Mucosa of stomach (tissue), 1 donor: Measurements from ENCODE around the gene CLDN18.

Source experiments
- H3K27me3 ChIP-seq: one replicate; pipeline ENCODE4 v1.7.0; 2013; ENCODE audit warnings: mild to moderate bottlenecking, low read length; ENCODE audit not compliant: control insufficient read depth, insufficient read depth
- H3K36me3 ChIP-seq: one replicate; pipeline ENCODE4 v1.7.0; 2013; ENCODE audit warnings: low read length; ENCODE audit not compliant: control insufficient read depth, insufficient read depth
- H3K4me1 ChIP-seq: one replicate; pipeline ENCODE4 v1.7.0; 2013; ENCODE audit warnings: mild to moderate bottlenecking, low read length; ENCODE audit not compliant: control insufficient read depth, insufficient read depth
- H3K4me3 ChIP-seq: one replicate; pipeline ENCODE4 v1.7.0; 2013; ENCODE audit warnings: low read length
- H3K9ac ChIP-seq: one replicate; pipeline ENCODE4 v1.7.0; 2013; ENCODE audit warnings: mild to moderate bottlenecking, low read length, moderate library complexity
- H3K9me3 ChIP-seq: one replicate; pipeline ENCODE4 v1.7.0; 2013; ENCODE audit warnings: mild to moderate bottlenecking, low read length, moderate library complexity; ENCODE audit not compliant: control insufficient read depth
- donor health status: Pancreatic carcinoma.

Gene CLDN18

DNA sequence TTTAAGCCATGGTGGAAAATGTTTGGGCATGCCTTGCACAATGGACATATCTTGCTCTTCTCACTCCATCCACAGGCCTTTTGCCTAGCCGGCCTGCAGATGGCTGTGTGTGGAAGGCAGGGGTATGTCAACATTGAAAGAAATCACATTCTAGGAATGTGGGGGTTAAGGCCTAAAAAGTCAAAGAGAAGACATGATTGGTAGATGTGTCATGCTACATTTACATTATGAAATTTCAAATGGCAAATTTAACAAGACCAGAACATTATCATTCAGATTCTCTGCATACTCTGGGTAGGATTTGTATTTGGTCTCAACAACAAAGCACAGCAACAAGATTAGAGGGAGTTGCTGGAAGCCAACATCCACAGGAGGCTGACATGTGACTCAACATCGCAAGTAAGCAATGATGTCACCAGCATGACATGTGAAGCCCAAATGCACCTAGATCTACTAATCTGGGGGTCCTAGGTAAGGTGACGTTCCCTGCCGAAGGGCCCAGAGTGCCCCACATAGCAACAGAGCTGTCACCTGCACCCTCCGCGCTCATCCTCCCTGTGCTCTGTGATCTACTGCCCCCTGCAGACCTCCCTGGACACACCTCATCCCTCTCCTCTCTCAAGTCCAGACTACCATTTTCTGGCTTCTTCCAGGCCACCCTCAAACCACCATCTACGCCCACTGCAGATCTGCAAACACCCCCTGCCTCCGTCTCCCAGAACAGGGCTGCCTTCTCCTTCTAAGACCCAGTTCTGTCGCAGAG lies 39.4 kb downstream of the CLDN18 start:
- no peaks in the 10 kb centered on the region for H3K4me1 ChIP-seq
- no peak overlapping the region for H3K4me3 ChIP-seq
- no peaks in the 10 kb centered on the region for H3K9me3 ChIP-seq
- peaks cover 4% of the 10 kb centered on the region for H3K36me3 ChIP-seq
- no peak overlapping the region for H3K9ac ChIP-seq
- H3K27me3 ChIP-seq: no peaks in the 10 kb centered on the region

- no peaks in the 10 kb centered on the region for H3K9me3 ChIP-seq
Measured at GRCh38 chr3:138051947-138052802, 42.2 kb downstream of the CLDN18 start.

DNA sequence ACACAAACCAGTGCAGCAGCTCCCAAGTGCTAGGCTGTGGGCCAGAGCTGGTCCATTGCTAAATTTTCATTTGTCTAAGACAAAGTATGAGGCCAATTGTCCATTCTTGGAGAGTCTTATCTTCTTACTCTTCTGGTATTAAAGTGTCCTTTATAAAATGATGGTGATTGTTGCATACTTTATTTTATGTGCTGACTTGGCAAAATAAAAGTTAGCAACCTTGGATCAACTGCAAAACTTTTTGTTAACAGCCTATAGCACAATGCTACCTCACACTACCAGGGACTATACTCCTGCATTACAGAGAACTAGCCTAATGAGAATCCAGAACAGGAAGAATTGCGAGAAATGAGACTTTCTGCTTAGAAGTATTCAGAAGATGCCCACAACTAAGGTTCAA lies 44.1 kb downstream of the CLDN18 start:
- H3K9me3 ChIP-seq: no peaks in the 10 kb centered on the region
- H3K36me3 ChIP-seq: no peaks in the 10 kb centered on the region
- no peak overlapping the region for H3K4me3 ChIP-seq
- no peaks in the 10 kb centered on the region for H3K27me3 ChIP-seq
- no peak overlapping the region for H3K9ac ChIP-seq
- no peaks in the 10 kb centered on the region for H3K4me1 ChIP-seq

More at GRCh38 chr3:138051947-138052802, 42.2 kb downstream of the CLDN18 start:
- Histone ChIP-seq H3K4me1 (no peaks in the 10 kb centered on the region), H3K27me3 (no peaks in the 10 kb centered on the region), H3K36me3 (no peaks in the 10 kb centered on the region), H3K9ac (no peak overlapping the region), H3K4me3 (no peak overlapping the region)

DNA sequence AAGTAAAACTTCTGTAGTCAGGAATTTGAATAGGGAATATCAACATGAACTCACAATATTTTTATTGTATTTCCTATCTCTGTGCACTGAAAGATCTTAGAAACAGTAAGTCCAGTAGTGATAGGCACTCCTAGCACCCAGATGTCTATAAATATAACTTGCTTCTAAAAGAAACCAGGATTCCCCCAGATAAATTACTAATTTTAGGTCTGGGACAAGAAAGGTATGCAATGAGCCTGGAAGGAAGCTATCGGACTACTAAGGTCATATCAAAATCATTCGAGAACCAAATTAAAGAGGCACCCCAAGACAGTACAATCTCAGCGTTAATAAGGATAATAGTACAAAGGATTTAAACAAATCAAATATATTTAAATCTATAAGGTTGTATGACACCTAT lies 47.4 kb downstream of the CLDN18 start:
- H3K36me3 ChIP-seq: no peaks in the 10 kb centered on the region
- no peak overlapping the region for H3K9ac ChIP-seq
- no peaks in the 10 kb centered on the region for H3K4me1 ChIP-seq
- no peaks in the 10 kb centered on the region for H3K27me3 ChIP-seq
- H3K9me3 ChIP-seq: no peaks in the 10 kb centered on the region
- no peak overlapping the region for H3K4me3 ChIP-seq

DNA sequence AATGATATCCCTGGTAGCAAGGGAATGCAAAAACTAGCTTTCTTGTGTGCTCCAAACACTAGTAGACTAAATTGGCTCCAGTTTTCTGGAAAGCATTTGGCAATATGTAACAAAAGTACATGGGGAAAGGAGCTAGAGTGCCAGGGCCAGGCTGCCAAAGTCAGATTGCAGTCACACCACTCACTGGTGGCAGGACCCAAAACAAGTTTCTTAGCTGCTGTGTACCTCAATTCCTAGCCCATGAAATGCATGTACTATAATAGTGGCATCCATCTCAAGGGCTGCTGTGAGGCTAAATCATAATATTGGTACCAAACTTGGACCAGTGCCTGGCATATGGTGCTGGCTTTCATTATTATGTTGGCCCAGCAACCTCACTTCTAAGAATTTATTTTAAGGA lies 49.3 kb downstream of the CLDN18 start:
- no peaks in the 10 kb centered on the region for H3K27me3 ChIP-seq
- H3K36me3 ChIP-seq: no peaks in the 10 kb centered on the region

GRCh38 chr3:138060792-138061191 lies 50.8 kb downstream of the CLDN18 start:
- H3K4me1 ChIP-seq: peaks cover 16% of the 10 kb centered on the region
- H3K9me3 ChIP-seq: no peaks in the 10 kb centered on the region
- no peak overlapping the region for H3K9ac ChIP-seq
- no peaks in the 10 kb centered on the region for H3K36me3 ChIP-seq
- H3K27me3 ChIP-seq: no peaks in the 10 kb centered on the region
- no peak overlapping the region for H3K4me3 ChIP-seq

More for the DNA sequence above, 49.3 kb downstream of the CLDN18 start:
- Histone ChIP-seq H3K4me3 (no peak overlapping the region), H3K9ac (no peak overlapping the region), H3K4me1 (peaks cover 3% of the 10 kb centered on the region), H3K9me3 (no peaks in the 10 kb centered on the region)

DNA sequence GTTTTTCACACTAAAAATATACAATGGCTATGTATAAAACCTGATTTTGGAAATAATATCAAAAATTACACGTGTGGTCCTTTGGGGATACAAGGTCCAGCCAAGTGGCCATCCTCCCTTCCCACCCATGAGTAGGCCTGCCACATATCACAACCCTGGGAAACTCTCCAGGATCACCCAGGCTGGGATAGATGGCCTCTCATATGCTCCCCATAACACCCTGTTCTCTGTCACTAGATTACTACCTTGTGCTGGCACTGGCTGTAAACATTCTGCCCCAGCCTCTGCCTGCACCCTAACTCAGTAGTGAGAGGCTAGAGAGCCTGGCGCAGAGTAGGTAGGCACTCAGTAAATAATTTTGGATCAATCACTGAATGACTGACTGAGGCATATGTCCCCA lies 52.1 kb downstream of the CLDN18 start:
- Histone ChIP-seq H3K36me3 (no peaks in the 10 kb centered on the region), H3K4me1 (peaks cover 27% of the 10 kb centered on the region), H3K27me3 (no peaks in the 10 kb centered on the region), H3K9me3 (no peaks in the 10 kb centered on the region), H3K9ac (no peak overlapping the region), H3K4me3 (no peak overlapping the region)

GRCh38 chr3:138062626-138063025 lies 52.7 kb downstream of the CLDN18 start:
- no peaks in the 10 kb centered on the region for H3K36me3 ChIP-seq
- no peak overlapping the region for H3K9ac ChIP-seq
- peaks cover 33% of the 10 kb centered on the region for H3K4me1 ChIP-seq
- H3K9me3 ChIP-seq: no peaks in the 10 kb centered on the region
- H3K27me3 ChIP-seq: no peaks in the 10 kb centered on the region
- no peak overlapping the region for H3K4me3 ChIP-seq

GRCh38 chr3:138063416-138063815 lies 53.5 kb downstream of the CLDN18 start:
- Histone ChIP-seq H3K27me3 (no peaks in the 10 kb centered on the region), H3K9me3 (no peaks in the 10 kb centered on the region), H3K4me1 (peaks cover 38% of the 10 kb centered on the region), H3K36me3 (no peaks in the 10 kb centered on the region), H3K4me3 (no peak overlapping the region), H3K9ac (no peak overlapping the region)

GRCh38 chr3:138065949-138066348 lies 56.0 kb downstream of the CLDN18 start:
- H3K9me3 ChIP-seq: no peaks in the 10 kb centered on the region
- H3K27me3 ChIP-seq: no peaks in the 10 kb centered on the region
- no peaks in the 10 kb centered on the region for H3K36me3 ChIP-seq
- peaks cover 39% of the 10 kb centered on the region for H3K4me1 ChIP-seq
- no peak overlapping the region for H3K4me3 ChIP-seq
- H3K9ac ChIP-seq: no peak overlapping the region

GRCh38 chr3:138066383-138066782 lies 56.4 kb downstream of the CLDN18 start:
- Histone ChIP-seq H3K4me3 (no peak overlapping the region), H3K9ac (no peak overlapping the region), H3K36me3 (no peaks in the 10 kb centered on the region), H3K27me3 (no peaks in the 10 kb centered on the region), H3K4me1 (peaks cover 39% of the 10 kb centered on the region), H3K9me3 (no peaks in the 10 kb centered on the region)

GRCh38 chr3:138066972-138067371 lies 57.0 kb downstream of the CLDN18 start:
- no peaks in the 10 kb centered on the region for H3K36me3 ChIP-seq
- H3K9ac ChIP-seq: no peak overlapping the region
- peaks cover 39% of the 10 kb centered on the region for H3K4me1 ChIP-seq
- no peak overlapping the region for H3K4me3 ChIP-seq
- H3K27me3 ChIP-seq: no peaks in the 10 kb centered on the region
- no peaks in the 10 kb centered on the region for H3K9me3 ChIP-seq
